Activated gamma-delta T cell (primary cell): Measurements from ENCODE around the gene TAB2.

Experiments used
- DNase-seq: peaks from one replicate; lab custom pipeline; 2025; lab: John Stamatoyannopoulos, UW

Gene TAB2

DNA sequence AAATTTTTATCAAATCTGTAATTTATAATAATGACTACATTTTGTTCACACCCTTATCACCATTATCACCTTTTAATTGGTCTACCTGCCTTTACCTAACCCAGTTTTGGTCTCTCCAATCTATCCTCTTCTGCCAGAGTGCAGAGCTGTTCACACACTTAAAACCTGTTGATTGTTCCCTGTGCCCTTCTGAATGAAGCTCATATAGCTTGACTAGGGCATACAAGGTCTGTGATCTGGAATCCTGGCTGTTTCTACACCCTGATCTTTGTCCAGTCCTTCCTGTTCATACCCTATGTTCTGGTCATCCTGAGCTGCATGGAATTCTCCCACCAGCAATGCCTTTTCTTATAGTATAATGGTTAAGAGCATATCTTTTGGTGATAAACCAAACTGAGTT lies 53.6 kb downstream of the TAB2 start:
- DNase-seq = no peak

DNA sequence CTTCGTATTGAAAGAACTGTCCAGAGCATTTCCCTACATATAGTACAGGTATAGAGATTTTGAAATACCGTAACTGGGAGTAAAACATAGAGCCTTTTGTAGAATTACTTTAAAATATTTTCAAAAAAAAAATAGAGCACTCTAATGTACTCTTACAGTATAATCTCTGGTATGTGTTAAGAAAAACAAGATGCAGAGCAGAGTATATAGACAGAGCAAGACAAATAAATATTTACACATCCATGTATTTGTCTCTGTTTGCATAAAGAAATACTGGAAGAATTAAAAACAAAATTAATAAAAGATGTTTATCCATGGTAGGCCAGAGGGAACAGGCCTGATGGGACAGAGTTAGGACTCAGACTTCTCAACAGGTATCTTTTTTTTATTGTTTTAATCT lies 54.5 kb downstream of the TAB2 start:
- DNase-seq = no peak

DNA sequence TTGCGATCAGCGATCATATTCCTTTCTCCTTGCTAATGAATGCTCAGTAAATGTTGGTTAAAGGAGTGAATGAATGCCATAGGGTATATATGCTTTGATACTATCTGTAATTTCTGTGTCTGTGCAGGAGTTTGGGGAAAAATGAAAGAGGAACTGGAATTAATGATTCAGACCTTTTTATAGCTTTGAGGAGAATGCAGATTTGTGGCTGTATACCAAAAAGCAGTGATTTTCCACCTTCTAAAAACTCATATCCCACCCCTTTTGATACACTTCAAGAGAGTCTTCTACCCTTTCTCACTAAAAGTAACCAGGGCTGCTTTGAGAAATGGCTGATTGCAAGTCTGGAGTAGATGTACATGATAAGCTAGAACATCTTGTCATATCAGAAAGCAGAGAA lies 56.0 kb downstream of the TAB2 start:
- no peak for DNase-seq

DNA sequence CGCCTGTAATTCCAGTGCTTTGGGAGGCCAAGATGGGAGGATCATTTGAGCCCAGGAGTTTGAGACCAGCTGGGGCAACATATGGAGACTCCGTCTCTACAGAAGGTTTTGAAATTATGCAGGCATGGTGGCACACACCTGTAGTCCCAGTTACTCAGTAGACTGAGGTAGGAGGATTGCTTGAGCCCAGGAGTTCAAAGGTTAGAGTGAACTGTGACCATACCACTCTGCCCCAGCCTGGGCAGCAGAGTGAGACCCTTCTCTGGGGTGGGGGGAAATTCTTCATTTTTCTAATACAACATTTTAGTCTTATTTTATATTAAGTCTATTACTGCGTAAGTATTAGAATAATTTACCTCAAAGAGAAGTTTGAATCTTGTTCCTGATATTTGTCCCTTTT lies 62.5 kb downstream of the TAB2 start:
- no peak for DNase-seq

DNA sequence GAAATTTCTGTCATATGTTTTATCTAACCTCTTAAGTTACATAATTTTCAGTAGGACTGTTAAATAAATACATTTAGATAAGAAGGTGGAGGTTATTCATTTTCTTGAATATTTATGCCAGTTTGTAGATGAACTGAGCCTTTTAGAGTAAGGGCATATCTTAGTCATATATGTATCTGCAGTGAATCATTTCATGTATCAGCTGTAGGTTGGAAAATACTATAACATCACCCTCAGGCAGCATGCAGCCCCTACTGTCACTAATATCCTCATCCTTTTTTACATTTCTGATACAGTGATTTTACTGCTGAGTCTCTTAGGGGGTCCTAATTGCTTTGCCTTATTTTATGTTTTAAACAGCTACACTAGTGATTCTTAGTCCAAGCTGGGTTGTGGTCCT lies 63.0 kb downstream of the TAB2 start:
- DNase-seq = no peak

DNA sequence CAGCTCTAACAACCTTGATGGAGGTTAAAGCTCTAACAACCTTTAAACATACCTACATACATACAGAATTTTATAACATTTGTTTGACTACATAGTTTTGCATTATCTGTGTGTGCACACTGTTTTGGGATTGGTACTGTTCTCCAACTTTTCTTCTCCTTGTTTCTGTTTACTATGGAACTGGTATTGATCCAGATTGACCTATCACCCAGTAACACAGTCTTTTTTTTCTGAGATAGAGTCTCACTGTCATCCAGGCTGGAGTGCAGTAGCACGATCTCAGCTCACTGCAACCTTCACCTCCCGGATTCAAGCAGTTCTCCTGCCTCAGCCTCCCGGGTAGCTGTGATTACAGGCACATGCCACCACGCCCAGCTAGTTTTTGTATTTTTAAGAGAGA lies 65.9 kb downstream of the TAB2 start:
- no peak for DNase-seq

DNA sequence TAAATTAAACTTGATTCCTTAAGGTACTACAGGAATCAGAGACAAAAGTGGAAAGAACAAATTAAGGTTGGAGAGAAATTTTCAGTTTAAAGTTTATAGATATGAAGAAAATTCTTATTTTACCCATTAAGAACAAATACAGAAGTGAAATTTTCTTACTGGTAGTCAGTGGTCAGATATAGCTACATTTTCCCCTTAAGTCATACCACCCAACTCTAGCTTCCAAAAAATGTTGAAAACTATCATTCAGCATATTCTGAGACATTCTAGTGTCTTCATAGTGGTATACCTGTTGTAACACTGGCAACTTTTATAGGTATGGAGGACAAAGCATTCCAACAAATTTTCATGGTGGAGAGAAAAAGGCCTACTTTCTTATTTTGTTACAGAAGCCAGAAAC lies 67.0 kb downstream of the TAB2 start:
- DNase-seq = no peak

DNA sequence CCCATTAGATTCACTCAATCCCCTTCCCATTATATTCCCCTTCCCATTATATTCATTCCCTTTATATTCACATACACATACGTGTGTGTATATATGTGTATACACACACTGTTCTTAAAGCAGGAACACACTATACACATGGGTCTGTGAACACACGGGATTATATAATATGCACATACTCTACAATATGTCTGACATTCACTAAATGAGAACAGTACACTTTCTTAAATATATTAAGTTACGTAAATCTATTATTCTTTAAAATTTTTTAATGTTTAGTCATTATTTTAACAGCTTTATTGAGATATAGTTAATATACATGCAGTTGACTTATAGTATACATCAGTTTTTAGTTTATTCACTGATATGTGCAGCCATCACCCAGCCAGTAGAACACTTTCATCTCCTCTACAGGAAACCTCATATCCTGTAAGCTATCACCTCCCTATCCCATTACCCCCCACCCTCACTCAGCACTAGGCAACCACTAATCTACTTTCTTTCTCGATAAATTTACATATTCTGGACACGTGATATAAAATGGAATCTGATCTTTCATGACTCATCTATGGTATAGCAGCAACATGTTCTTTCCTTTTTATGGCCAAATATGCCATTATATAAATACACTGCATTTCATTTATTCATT lies 68.6 kb downstream of the TAB2 start:
- DNase-seq = no peak

DNA sequence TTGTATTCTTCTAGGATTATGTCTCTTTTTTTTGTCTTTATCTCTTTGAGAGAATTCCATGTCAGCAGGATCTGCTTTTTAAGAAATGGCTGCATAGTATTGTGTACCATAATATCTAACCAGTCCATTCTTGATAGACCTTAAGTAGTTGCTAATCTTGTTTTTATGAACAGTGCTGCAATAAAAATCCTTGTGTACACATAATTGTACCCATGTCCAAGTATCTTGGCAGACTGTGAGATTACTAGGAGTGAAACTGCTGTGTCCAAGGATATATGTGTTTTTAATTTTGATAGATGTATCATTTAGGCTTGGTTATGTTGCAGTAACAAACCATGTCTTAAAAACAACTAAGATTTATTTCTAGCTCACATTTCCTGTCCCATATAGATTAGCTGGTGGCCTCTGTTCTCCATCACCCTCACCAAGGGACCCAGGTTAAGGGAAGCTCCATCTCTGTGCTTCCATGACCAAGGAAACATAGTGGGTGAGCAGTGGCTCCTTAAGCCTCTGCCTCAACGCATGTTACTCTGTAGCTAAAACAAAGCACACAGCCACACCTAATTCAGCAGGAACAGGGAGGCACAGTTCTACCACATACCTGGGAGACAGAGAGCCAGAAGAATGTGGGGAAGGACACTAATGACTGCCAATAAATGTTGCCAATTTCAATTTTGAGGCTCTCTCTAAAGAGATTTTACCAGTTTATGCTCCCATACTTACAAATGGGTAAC lies 70.4 kb downstream of the TAB2 start:
- DNase-seq = no peak

DNA sequence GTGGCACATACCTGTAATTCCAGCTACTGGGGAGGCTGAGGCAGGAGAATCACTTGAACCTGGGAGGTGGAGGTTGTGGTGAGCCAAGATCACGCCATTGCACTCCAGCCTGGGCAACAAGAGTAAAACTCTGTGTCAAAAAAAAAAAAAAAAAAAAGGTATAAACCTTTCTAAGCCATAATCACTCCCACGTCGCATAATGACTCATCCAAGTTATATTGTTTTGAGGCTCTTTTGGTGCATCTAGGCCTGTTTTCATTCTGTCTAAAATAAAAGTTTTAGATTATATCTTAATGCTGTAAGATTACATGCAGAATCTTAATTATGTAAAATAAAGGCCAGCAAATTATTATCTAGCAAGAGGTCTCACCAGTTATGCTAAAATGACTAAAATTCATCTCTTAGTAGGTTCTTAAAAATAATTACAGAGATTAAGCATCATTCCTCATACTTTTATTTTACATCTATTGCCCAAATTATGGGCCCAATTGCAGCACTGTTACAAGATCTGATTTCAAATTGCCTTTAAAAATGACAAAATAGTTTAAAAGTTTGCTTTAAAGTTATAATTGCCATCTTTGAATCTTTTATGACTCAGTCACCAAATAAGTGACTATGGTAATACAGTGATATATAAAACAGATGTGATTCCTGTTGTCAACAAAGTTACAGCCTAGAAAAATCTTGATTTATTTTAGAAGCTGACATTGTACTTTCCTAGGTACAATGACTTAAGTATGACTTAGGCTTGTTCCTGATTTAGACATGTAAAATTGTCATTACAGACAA lies 72.2 kb downstream of the TAB2 start:
- DNase-seq = no peak

DNA sequence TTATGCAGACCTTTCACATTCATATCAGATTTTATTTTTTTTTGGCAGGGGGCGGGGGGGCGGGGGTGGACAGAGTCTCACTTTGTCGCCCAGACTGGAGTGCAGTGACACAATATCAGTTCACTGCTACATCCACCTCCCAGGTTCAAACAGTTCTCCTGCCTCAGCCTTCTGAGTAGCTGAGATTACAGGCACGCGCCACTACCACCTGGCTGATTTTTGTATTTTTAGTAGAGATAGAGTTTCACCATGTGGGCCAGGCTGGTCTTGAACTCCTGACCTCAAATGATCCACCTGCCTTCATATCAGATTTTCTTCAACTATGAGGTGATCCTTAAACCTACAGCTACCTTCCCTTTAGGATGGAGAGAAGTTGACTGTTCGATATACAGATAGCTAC lies 74.6 kb downstream of the TAB2 start:
- no peak for DNase-seq

DNA sequence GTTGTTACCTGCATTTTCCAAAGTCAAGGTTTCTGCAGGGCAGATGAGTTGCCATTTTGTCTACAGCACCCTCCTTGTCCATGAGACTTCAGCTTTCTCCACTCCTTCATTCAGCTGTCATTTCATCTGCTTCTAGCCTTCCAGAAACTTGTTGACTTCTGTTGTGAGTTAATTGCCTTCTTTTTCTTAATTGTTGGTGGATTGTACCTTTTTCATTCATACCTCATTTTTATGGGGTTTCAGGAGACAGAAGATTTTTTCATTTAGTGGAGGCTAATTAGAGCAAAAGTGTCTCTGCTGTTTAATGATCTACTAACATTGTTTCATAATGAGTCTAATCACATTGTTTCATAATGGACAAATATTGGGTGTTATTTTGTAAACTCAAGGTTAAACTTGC lies 75.0 kb downstream of the TAB2 start:
- no peak for DNase-seq

DNA sequence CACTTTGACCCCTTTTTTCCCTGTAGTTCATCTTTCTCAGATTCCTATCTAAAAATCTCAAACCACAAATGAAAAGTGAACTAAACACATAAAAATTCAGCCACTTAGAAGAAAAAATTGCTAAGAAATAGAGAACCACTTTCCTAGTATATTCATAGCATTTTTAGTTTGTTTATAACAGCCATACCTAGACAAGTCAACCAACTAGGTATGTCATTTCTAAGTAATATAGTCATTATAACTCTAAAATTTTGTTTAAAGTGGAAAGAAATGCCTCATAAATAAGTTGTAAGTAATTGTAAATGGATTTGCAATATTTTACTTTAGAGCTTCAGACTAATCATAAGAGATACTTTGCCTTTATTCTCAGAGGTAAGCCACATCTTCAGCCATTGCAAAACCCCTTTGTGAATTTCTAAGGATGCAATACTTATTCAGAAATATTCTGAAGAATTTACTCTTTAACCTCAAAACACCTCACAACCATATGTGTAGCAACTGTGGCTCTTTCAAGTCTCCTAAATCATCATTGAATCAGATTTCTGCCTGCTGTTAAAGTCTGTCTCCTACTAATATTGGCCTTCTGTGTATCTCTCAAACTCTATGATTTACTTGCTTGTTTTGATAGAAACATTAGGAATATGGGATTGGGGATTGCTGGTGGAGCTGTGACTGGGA lies 75.6 kb downstream of the TAB2 start:
- DNase-seq = no peak

DNA sequence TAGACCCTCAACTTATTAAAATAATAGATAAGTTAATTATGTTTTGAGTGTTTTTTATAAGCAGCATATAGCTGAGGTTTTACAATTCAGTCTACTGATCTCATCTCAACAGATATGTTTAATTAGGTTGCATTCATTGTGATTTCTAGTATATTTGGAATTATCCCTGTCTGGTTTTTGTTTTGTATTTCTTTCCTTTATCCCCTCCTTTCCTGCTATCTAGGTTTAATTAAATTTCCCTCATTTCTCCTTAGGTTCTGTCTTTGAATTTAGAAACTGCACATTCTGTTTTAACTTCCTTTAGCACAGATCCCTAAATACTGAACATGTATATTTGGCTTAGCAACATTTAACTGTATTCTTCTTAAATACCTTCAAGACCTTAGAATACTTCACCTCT lies 77.7 kb downstream of the TAB2 start:
- DNase-seq = no peak

DNA sequence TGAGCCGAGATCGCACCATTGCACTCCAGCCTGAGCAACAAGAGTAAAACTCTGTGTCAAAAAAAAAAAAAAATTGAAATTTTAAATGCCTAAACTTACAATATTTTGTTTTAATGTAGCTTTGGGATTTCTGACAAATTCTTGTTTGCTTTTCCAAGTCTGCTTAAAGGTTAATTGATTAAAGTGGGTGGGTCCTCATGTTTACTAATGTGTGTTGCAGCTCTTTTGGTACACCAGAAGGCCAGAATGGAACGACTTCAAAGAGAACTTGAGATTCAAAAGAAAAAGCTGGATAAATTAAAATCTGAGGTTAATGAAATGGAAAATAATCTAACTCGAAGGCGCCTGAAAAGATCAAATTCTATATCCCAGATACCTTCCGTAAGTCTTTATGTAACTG lies 79.9 kb downstream of the TAB2 start:
- no peak for DNase-seq

DNA sequence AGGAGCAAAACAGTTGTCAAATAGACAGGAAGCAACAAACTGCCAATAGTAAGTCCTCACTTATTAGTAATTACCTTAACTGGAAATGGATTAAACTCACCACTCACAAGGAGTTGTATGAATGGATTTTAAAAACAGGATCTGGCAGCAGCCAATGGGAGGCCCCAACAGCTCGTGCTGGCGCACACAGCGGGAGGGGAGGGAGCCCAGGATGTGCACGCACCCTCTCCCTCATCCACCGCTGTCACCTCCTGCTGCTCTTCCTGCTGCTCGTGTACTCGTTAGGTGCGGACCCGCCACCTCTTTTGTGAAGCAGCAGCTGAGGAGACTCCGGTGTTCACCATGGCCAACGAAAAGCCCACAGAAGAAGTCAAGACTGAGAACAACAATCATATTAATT lies 82.5 kb downstream of the TAB2 start, which contains the start of gene SUMO4:
Gene SUMO4, plus strand, starts transcription at position 213 of the 400 bp plus-strand sequence. Its CDS starts 130 bp downstream, at position 343.
- DNase-seq = no peak

DNA sequence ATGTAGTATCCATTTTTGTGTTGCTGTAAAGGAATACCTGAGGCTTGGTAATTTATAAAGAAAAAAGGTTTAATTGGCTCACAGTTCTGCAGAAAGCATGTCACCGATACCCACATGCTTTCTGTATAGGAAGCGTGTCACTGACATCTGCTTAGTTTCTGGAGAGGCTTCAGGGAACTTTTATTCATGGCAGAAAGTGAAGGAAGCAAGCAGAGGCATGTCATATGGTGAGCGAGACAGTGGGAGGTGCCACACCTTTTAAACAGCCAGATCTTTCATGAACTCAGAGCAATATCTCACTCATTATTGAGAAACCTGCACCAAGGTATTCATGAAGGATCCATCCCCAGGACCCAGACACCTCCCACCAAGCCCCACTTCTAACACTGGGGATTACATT lies 86.0 kb downstream of the TAB2 start:
- DNase-seq = no peak

DNA sequence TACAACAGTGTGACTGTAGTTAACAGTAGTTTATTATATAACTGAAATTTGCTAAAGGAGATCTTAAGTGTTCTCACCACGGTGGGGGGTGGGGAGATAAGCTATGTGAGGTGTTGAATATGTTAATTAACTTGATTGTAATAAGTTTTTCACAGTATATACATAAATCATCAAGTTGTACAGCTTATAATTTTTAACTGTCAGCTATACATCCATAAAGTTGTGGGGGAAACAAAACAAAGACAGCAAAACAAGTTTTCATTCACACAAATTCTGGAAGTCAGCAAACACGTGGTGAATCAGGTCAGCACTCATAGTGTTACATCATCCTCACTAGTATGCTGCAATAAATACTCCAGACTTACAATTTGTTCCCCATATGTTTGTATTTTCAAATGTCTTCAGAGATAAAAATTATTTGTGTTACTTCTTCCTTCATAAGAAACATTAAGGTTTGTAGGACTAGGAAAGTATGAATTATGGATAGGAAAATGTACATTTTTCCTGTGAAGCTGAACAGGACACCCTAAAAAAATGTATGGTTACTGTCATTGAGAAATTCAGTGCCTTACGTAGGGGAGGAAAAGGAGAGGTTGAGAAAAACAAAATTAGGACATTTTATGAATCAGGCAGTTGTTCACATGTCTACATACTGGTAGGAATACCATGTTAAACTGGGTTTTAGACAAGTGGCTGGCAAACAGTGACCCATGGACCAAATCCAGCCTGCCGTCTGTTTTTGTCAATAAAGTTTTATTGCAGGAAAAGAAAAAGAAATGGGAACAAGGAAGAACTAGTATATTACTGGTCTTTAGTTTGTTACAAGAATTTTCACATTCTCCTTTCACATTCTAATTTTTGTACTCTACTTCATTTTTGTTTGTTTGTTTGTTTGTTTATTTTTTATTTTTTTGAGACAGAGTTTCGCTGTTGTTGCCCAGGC lies 88.6 kb downstream of the TAB2 start:
- DNase-seq = no peak

DNA sequence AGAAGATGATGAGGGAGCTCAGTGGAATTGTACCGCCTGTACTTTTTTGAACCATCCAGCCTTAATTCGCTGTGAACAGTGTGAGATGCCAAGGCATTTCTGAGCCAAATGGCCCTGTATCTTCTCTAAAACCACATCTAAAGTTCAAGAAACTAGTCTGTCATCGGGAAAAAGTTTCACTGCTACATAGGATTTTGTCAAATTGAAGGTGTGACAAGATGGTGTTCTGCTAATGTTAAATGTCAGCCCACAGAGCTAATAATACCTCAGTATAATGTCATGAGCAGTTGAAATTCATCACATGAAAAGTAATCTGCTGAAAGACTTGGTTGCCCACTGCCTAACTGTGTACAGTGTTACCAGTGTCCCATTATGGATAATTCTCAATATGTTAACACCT lies 92.1 kb downstream of the TAB2 start:
- DNase-seq = no peak

DNA sequence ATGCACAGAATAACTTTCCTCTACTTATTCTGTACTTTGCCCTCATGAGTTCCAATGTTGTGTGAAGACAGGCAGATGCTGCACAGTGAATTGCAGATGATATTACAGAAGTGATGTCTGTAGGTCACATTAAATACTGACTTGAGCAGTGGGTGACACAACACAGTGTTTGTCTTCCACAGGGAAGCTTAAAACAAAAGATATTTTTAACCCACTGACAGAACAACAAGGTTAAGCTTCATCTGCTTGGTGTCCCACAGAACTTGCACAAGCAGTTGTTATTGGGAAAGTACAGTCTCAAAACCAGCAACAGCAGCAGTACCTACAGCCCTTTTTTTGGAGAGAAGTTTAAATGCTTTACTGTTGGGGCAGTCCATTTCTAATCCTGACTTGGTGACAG lies 93.0 kb downstream of the TAB2 start:
- no peak for DNase-seq

DNA sequence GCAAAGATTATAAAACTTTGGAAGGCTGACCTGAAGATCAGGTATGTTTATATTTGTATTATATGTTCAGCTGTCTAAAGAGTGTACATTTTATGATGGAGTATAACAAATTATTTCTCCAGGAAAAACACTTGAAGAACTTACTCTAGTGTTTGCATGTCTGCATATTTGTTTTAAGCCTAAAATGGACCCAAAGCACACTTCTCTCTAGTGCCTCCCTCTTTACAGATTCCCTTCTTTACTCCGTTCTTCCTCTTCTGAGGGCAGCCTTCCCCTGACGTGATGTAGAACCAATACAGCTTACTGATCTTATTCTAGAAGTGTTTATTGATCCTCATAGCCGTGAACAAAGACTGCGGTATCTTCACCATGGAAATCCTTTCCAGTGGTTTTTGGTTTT lies 96.5 kb downstream of the TAB2 start:
- no peak for DNase-seq
